Keratinocyte (primary cell): ENCODE data around the gene GPR137.

Experiments
- CTCF ChIP-seq, 3 experiments: IDR thresholded peaks in 1 of 3; conservative IDR thresholded peaks in 1 of 3; optimal IDR thresholded peaks in 1 of 3; 2 replicates in 2 of 3; 3 replicates in 1 of 3; pipeline versions ENCODE3 to v1.5.1; 2011; ENCODE audit warnings: low read length in 3 of 3, mild to moderate bottlenecking in 3 of 3, moderate library complexity in 2 of 3, control low read depth in 1 of 3, inconsistent platforms in 1 of 3; ENCODE audit not compliant: insufficient read depth in 2 of 3; ENCODE audit errors: extremely low read depth in 1 of 3
- EZH2 ChIP-seq: IDR thresholded peaks from one replicate; pipeline ENCODE4 v1.6.1; 2012; ENCODE audit warnings: inconsistent platforms, mild to moderate bottlenecking, low read length, moderate library complexity

- TF ChIP-seq CTCF (optimal IDR thresholded peaks at IDR 0.05 in 1 of 3, IDR thresholded peaks at IDR 0.05 in 1 of 3, conservative IDR thresholded peaks at IDR 0.05 in 1 of 3; ENCODE audit: extremely low read depth in 1 of 3, insufficient read depth in 2 of 3, low read length in 3 of 3) (no peak), EZH2 (no peak)
Measured at GRCh38 chr11:64333556-64333955, 47.9 kb downstream of the GPR137 start.
